CD4-positive, alpha-beta T cell (primary cell): ENCODE results near the gene ZNF562. TPM values are rescaled to one million over a fixed set of nuclear protein-coding genes. Genes with fewer than 3 reads are reported as not detected.

Experiments
- ATAC-seq: fragments of 200-7000 bp; cut with Tn5 transposase; one replicate; pipeline ENCODE4 v1.10.0; 2022; ENCODE audit warnings: mild to moderate bottlenecking; ENCODE audit not compliant: poor library complexity
- CTCF ChIA-PET: fragments of 350-600 bp; sonication (Branson Sonifier 250); formaldehyde crosslinking; loops from one replicate; lab custom pipeline; 2021; ENCODE audit warnings: antibody characterized with exemption, inconsistent platforms; lab: Charles Lee
- POLR2A ChIA-PET: fragments of 350-600 bp; sonication (Branson Sonifier 250); formaldehyde crosslinking; loops from one replicate; lab custom pipeline; 2021; ENCODE audit warnings: antibody characterized with exemption, inconsistent platforms; lab: Charles Lee
- DNase-seq, 14 experiments: peaks; one replicate each; pipeline ENCODE4 v3.0.0-alpha.2; 2013 to 2020; ENCODE audit warnings: mixed read lengths in 2 of 14
- H3K27ac ChIP-seq, 2 donors: one replicate each; pipeline versions ENCODE4 v1.5.1 to v1.7.0; 2013; ENCODE audit warnings: low read length in 2 of 2, low read depth in 1 of 2, mild to moderate bottlenecking in 1 of 2
- H3K27me3 ChIP-seq, 2 experiments: 1 replicate in 1 of 2; 2 replicates in 1 of 2; pipeline versions ENCODE4 v1.6.1 to v1.7.0; 2013; ENCODE audit warnings: low read length in 2 of 2, control low read depth in 1 of 2, mild to moderate bottlenecking in 1 of 2, moderate library complexity in 1 of 2; ENCODE audit not compliant: insufficient read depth in 2 of 2, control insufficient read depth in 1 of 2
- H3K36me3 ChIP-seq: one replicate; pipeline ENCODE4 v1.6.1; 2013; ENCODE audit warnings: low read length, control low read depth; ENCODE audit not compliant: insufficient read depth
- H3K4me1 ChIP-seq: one replicate; pipeline ENCODE4 v1.6.1; 2013; ENCODE audit warnings: low read length, control low read depth; ENCODE audit not compliant: insufficient read depth
- H3K4me3 ChIP-seq: one replicate; pipeline ENCODE4 v1.5.1; 2013; ENCODE audit warnings: mild to moderate bottlenecking, low read length, moderate library complexity
- H3K9me3 ChIP-seq, 2 experiments: 1 replicate in 1 of 2; 2 replicates in 1 of 2; pipeline versions ENCODE4 v1.6.1 to v1.7.0; 2013; ENCODE audit warnings: low read length in 2 of 2, mild to moderate bottlenecking in 2 of 2, control low read depth in 1 of 2, moderate library complexity in 1 of 2; ENCODE audit not compliant: control insufficient read depth in 1 of 2, insufficient read depth in 1 of 2
- H3K27ac Mint-ChIP-seq: one replicate; pipeline ENCODE4 v1.8.0; 2020; ENCODE audit warnings: mixed read lengths
- H3K27me3 Mint-ChIP-seq: one replicate; pipeline ENCODE4 v1.8.0; 2021; ENCODE audit warnings: mixed read lengths
- H3K36me3 Mint-ChIP-seq: one replicate; pipeline ENCODE4 v1.8.0; 2021; ENCODE audit warnings: low read depth, mixed read lengths
- H3K4me1 Mint-ChIP-seq: one replicate; pipeline ENCODE4 v1.8.0; 2021; ENCODE audit warnings: low read depth, mixed read lengths
- H3K4me3 Mint-ChIP-seq: one replicate; pipeline ENCODE4 v1.8.0; 2020; ENCODE audit warnings: mild to moderate bottlenecking, mixed read lengths
- H3K9me3 Mint-ChIP-seq: one replicate; pipeline ENCODE4 v1.8.0; 2020; ENCODE audit warnings: mixed read lengths
- CTCF ChIP-seq: fragments of 200-600 bp; IDR thresholded peaks from one replicate; pipeline ENCODE4 v1.8.0; 2022; ENCODE audit warnings: antibody characterized with exemption, mild to moderate bottlenecking
- intact Hi-C, 2 experiments: fragments of 100-400 bp; cut with DNase I in 1 of 2; cut with micrococcal nuclease in 1 of 2; formaldehyde crosslinking; loops; one replicate each; pipeline versions ENCODE4 v1.15.1 to v1.9.0; 2023 to 2025; cut with DNase I, micrococcal nuclease
- total RNA-seq, 174 experiments: library from RNA in 2 of 174; stranded (reverse) in 2 of 174; gene quantifications; one replicate each; pipeline ENCODE4 v1.2.3 and lab custom pipeline; 2021 to 2026

ZNF562 gene
- total RNA-seq, 2 experiments from 2014 or later, result 12.8 to 13.3 TPM

- no peak for TF ChIP-seq CTCF
- Mint-ChIP-seq H3K9me3 (peaks cover under 1% of the 10 kb centered on the region), H3K27ac (no peak overlapping the region), H3K4me3 (no peak overlapping the region), H3K36me3 (peaks cover 93% of the 10 kb centered on the region), H3K27me3 (no peaks in the 10 kb centered on the region), H3K4me1 (peaks cover 7% of the 10 kb centered on the region)
- no peaks in the 10 kb centered on the region for H3K27me3 ChIP-seq
- ChIA-PET CTCF (interaction anchor here (2.0 kb wide), 1 partner anchor 10 kb away, joined by 5 read pairs; no protein-coding TSS in a partner anchor), POLR2A (no interaction called here)
- peaks cover 13 to 26% of the 10 kb centered on the region in 2 experiments for H3K9me3 ChIP-seq
- intact Hi-C loops, result no loop called here
- DNase-seq (no peak), ATAC-seq (no peak)
- no peak overlapping the region for H3K27ac ChIP-seq
- H3K4me1 ChIP-seq, result peaks cover 11% of the 10 kb centered on the region
- H3K36me3 ChIP-seq, result peaks cover 83% of the 10 kb centered on the region
- no peak overlapping the region for H3K4me3 ChIP-seq
Measured at GRCh38 chr19:9615844-9616243, 59.1 kb downstream of the ZNF562 start.

GRCh38 chr19:9610484-9611113 is 64.3 kb downstream of the ZNF562 start:
- peaks cover 57% of the 10 kb centered on the region for H3K36me3 ChIP-seq
- peaks cover 39 to 76% of the 10 kb centered on the region in 2 experiments for H3K9me3 ChIP-seq
- intact Hi-C loops, result no loop called here
- H3K4me3 Mint-ChIP-seq, result no peak overlapping the region
- no peaks in the 10 kb centered on the region for H3K4me1 ChIP-seq
- H3K27me3 ChIP-seq, result no peaks in the 10 kb centered on the region
- no peak overlapping the region for H3K27ac Mint-ChIP-seq
- no peak for TF ChIP-seq CTCF
- ChIA-PET CTCF (interaction anchor here (0.7 kb wide), 1 partner anchor 24 kb away, joined by 3 read pairs; no protein-coding TSS in a partner anchor), POLR2A (no interaction called here)
- H3K4me3 ChIP-seq, result no peak overlapping the region
- peaks cover 15% of the 10 kb centered on the region for H3K9me3 Mint-ChIP-seq
- H3K4me1 Mint-ChIP-seq, result no peaks in the 10 kb centered on the region
- H3K36me3 Mint-ChIP-seq, result peaks cover 89% of the 10 kb centered on the region
- H3K27me3 Mint-ChIP-seq, result no peaks in the 10 kb centered on the region
- ATAC-seq (no peak), DNase-seq (no peak)
- no peak overlapping the region for H3K27ac ChIP-seq

GRCh38 chr19:9608912-9609311 is 66.0 kb downstream of the ZNF562 start:
- intact Hi-C loops, result no loop called here
- Histone ChIP-seq H3K9me3 (peaks cover 55 to 83% of the 10 kb centered on the region in 2 experiments), H3K4me1 (no peaks in the 10 kb centered on the region), H3K27me3 (no peaks in the 10 kb centered on the region), H3K4me3 (no peak overlapping the region), H3K27ac (no peak overlapping the region), H3K36me3 (peaks cover 41% of the 10 kb centered on the region)
- TF ChIP-seq CTCF, result no peak
- ATAC-seq, result no peak
- POLR2A ChIA-PET, result no interaction called here
- peaks cover 81% of the 10 kb centered on the region for H3K36me3 Mint-ChIP-seq
- H3K27me3 Mint-ChIP-seq, result no peaks in the 10 kb centered on the region
- CTCF ChIA-PET, result no interaction called here
- no peaks in the 10 kb centered on the region for H3K4me1 Mint-ChIP-seq
- H3K27ac Mint-ChIP-seq, result no peak overlapping the region
- peaks cover 15% of the 10 kb centered on the region for H3K9me3 Mint-ChIP-seq
- no peak for DNase-seq
- no peak overlapping the region for H3K4me3 Mint-ChIP-seq
